NCI-H2196 treated with DMSO at 0.1 percent for 48 hours (cell line): ENCODE results near the gene CACNA2D3.
"Not testable (repeated sequence)": the region's sequence is repeated elsewhere in the genome, so short reads cannot be mapped to it uniquely, and the experiment has no call there.

ENCODE experiments used
- DNase-seq: peaks from one replicate; lab custom pipeline; 2025; ENCODE audit not compliant: unreplicated experiment; lab: John Stamatoyannopoulos, UW

Gene CACNA2D3

DNA sequence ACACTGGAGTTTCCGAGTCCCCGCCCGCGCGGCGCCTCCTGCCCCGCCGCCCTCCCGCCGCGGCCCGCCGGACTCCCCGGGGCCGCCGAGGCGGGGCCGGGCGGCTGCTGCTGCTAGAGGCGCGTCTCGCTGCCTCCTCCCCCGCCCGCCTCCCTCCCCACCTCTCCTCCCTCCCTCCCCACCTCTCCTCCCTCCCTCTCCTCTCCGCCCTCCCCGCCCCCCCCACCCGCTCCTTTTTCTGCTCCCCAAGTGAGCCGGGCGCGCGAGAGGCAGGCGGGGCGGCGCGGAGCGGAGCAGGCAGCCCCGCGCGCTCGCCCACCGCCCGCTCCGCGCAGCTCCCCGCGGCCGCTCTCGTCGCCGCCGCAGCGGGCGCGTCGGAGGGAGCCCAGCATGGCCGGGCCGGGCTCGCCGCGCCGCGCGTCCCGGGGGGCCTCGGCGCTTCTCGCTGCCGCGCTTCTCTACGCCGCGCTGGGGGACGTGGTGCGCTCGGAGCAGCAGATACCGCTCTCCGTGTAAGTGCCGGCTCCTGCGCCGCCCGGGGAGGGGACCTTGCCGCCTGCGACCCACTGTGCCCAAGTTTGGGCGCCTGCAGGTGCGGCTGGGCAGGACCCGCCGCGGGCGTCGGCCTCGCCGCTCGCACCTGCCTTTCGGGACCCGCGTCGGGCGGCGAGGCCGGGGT is at the start of gene CACNA2D3:
Gene CACNA2D3 (plus strand): TSS at position 229 of the 679 bp plus-strand sequence.
- DNase-seq: peak; percentile 43

GRCh38 chr3:54073386-54073785 is 49.0 kb upstream of the CACNA2D3 start:
- DNase-seq: no peak

DNA sequence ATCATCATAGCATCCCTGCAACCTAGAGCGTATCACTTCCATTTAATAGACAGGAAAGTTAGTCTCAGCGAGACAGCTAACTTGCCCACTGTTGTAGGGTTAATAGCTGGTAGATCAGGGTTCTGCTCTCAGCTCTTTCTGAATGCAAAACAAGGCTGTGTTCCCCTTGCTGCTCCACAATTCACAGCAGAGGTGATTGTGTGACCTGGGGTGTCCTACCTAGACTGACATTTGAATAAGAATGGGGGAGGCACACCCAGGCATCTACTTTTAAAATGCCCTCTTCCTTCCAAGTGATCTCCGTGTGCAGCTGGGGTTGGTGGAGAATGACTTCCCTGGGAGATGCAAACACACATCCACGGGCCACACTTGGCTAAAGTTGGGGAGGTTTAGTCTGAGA is 43.0 kb upstream of the CACNA2D3 start:
- DNase-seq: no peak

- DNase-seq: no peak
Observed at GRCh38 chr3:54079730-54080325, 42.5 kb upstream of the CACNA2D3 start.

- DNase-seq: no peak
Observed at GRCh38 chr3:54083921-54084320, 38.4 kb upstream of the CACNA2D3 start.

GRCh38 chr3:54085936-54086335 is 36.4 kb upstream of the CACNA2D3 start:
- DNase-seq: no peak

DNA sequence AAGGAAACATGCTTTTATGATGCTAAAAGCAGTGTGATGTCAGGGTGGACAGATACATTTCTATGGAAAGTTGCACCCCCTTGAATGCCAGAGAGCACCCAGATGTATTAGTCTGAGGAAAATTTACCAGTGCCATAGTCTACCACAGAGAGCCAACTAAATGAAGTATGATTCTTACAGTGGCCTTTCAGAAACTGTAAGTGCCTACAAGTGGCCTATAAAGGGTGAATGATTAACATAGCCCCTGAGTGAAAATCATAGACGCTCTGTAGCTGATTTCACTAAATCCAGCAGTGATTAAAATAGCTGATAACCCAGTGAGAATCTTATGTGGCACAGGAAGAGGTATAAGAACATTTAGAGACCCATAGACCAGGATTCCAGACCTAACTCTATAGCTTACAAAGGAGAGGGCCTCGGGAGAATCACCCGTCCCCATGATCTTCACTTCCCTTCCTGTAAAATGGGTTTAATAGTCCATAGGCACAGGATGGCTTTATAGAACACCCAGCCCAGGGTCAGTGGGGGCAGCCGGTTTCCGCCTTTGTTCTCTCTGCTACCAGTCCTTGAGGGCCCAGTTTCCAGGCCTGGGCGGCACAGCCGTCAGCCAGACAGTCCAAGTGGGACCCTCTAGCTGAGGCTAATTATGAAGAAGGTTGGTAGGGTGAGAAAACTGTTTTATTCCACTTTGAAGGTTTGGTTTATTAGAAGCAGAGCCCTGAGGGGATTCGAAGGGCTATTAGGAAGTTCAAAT is 35.5 kb upstream of the CACNA2D3 start:
- DNase-seq: no peak

GRCh38 chr3:54087581-54088410 is 34.6 kb upstream of the CACNA2D3 start:
- no peak for DNase-seq

DNA sequence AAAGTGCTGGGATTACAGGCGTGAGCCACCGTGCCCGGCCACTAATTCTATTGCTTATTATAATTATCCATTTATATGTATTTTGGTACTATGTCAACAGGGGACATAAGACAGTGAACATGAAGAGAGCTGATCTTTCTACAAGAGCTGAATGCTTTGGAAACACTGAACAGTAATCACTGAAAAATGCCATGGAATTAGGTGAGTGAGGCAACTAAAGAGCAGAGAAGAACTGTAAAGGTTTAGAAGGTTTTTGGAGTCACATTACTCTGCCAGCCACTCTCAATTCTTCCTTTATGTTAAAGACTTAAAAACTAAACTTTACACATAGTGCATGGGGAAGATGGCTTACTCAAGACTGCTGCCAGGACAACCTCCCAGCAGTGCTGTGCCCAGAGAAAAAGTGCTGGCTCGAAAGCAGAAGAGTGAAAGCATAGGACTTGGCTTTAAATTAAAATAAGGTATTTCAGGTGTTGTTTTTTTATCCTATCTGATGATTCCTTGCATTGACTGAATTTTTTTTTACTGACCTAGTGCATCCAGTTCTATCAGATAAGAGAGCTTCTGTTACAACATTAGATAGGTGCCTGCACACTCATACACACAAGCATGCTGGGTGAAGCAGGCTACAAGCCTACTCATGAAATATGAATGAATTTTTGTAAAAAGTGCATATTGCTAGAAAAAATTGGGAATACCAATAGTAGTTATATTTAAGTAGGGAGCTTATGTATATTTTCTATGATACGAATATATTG is 28.7 kb upstream of the CACNA2D3 start:
- no peak for DNase-seq

DNA sequence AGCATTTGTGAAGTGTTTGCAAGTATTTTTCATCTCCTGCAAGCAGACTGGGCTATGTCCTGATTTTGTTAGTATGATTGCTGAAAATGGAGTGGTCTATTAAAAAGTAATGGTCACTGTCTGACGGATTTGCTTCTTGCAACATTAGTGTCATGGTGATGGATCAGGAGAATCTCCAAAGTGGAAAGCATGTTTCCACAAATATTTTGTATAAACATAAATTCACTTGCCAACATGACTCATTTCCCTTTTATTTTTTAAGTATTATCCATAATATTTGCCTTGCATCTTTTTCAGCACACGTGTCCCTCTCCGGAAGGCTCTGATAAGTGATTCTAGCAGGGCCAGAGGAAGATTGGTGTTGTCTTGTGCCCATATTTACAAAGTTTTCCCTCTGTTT is 27.4 kb upstream of the CACNA2D3 start:
- no peak for DNase-seq

- no peak for DNase-seq
Observed at GRCh38 chr3:54099381-54099780, 23.0 kb upstream of the CACNA2D3 start.

DNA sequence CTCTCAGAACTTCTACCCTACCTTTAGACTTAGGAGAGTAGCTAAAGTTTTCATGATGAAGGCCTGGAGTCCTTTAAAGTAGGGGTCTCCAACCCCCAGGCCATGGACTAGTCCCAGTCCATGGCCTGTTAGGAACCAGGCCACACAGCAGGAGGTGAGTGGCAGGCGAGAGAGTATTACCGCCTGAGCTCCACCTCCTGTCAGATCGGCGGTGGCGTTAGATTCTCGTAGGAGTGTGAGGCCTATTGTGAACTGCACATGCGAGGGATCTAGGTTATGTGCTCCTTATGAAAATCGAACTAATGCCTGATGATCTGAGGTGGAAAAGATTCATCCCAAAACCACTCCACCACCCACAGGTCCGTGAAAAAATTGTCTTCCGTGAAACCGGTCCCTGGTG is 18.3 kb upstream of the CACNA2D3 start:
- DNase-seq: no peak

DNA sequence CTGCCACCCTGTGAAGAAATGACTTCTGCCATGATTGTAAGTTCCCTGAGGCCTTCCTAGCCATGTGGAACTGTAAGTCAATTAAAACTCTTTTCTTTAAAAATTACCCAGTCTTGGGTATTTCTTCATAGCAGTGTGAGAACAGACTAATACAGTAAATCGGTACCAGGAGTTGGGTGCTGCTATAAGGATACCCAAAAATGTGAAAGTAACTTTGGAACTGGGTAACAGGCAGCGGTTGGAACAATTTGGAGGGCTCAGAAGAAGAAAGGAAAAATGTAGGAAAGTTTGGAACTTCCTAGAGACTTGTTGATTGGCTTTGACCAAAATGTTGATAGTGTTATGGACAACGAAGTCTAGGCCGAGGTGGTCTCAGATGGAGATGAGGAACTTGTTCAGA is 6.2 kb upstream of the CACNA2D3 start:
- not testable (repeated sequence) for DNase-seq

DNA sequence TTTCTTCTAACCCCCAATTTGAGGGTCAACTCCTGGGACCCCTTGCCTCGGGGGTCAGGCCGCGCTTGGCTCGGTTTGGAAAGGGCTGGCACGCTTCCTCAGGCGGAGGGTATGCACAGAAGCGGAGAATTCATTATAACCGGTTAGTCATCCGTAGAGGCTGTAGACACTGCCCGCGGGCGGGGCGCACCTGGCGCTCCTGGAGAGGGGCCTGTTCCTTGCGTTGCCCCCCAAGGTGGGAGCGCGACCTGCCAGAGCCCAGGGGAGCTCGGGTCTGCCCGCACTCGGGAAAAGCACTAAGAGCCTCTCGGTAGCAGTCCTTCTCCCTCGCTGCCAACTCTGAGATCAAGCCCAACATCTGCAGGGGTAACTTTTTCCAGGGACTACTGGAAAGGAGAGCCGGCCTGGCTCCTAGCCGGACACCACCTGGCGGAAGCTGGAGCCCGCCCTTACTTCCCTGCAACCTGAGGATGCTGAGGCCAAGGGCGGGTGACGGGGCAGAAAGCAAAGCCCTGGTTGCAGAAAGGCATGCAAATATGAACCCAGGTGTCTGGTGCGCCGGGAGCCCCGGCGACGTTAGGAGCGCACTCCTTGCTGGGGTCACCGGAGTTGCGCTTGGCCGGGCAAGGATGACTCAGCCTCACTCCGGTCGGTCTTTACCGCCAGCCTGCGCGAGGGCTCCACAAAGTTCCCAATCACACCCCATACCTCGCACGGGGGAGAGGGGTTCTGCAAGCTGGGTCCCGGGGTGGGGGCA is 1.5 kb upstream of the CACNA2D3 start:
- DNase-seq: peak; percentile 34

- no peak for DNase-seq
Observed at GRCh38 chr3:54121414-54122323, 683 bp upstream of the CACNA2D3 start.

- DNase-seq: no peak
Observed at GRCh38 chr3:54123003-54123775, 837 bp downstream of the CACNA2D3 start.

GRCh38 chr3:54123776-54124196 is 1.4 kb downstream of the CACNA2D3 start:
- no peak for DNase-seq

GRCh38 chr3:54125300-54125699 is 2.9 kb downstream of the CACNA2D3 start:
- DNase-seq: no peak
